ENCODE measurements around the gene SYNPO.

The SYNPO gene

GRCh38 chr5:150659360-150660107 lies 19.1 kb downstream of the SYNPO start:
- no peak for DNase-seq

- DNase-seq, result no peak
Observed at GRCh38 chr5:150660108-150660831, 19.8 kb downstream of the SYNPO start.

GRCh38 chr5:150661086-150661485 lies 20.6 kb downstream of the SYNPO start, which contains the start of gene MYOZ3:
Gene MYOZ3, plus strand, starts transcription at chr5:150661251. Its CDS starts 1,691 bp downstream, at chr5:150662942.
- DNase-seq, result no peak

- no peak for DNase-seq
Observed at GRCh38 chr5:150661821-150662596, 21.5 kb downstream of the SYNPO start.

DNA sequence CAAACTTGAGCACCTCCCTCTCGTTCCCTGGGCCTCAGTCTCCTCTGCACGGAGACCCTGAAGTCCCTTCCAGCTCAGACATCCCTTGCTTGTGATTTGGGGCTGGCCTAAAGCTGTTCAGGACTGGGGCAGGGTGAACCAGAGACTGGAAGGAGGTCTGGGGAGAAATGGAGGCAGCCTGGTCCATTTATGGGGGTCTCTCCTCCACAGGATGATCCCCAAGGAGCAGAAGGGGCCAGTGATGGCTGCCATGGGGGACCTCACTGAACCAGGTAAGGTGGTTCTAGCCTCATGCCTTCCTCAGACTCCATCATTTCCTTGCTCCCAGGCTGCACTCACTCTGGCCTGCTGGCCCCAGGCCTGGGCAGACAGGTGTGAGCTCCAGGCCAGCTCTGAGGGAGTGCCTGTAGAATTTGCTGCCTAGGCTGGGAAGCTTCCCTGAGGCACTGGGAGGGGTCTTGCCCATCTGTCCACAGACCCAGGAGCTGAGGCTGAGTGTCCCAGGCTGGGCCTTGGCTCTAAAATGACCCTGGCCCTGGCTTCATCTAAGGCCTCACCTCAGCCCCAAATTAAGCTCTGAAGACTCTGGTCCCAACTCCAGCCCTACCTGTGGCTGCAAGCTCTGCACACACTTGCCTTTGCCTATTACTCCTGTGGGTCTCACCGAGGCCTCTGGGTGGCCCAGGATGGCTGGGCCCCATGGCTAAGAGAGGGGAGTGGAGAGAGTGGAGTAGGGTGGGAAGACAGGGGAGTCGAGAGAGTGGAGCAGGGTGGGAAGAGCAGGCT lies 22.5 kb downstream of the SYNPO start:
- DNase-seq, result no peak

GRCh38 chr5:150663936-150664335 lies 23.5 kb downstream of the SYNPO start:
- DNase-seq, result no peak

DNA sequence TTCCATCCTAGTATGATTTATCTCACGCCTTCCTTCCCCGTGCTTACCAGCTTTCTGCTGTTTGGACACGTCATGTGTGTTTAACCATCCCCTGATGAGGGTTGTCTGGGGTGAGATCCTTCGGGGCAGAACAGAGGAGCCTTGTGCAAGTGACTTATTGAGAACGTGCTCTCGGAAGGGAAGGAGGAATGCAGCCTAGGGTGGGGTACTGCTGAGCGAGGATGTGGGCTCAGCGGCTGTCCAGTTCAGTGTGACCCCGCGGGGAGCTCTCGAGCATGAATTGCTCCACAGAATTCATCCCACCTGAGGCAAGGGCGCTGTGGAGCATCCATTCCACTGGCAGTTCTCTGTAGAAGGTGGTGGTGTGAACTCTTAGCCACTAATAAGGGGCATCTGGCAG lies 24.6 kb downstream of the SYNPO start:
- DNase-seq, result no peak

GRCh38 chr5:150670275-150670947 lies 30.0 kb downstream of the SYNPO start:
- DNase-seq, result no peak

DNA sequence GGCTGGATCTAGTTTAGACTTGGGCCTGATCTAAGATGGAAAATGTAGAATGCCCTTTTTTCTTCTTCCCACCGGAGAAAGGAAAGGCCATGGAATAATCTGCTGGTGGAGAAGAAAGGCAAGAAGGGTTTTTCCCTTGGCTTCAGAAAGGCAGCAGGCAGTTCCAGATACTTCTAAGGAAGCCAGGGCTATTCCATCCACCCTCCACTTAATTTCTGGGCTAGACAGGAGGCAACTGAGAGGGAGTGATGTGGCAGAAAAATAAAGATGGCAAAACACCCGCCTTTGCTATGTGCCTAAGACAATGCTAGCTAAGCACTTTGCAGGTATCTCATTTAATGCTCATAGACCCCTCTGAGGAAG lies 30.5 kb downstream of the SYNPO start:
- no peak for DNase-seq

- peak; percentile 8 for DNase-seq
Observed at GRCh38 chr5:150671509-150672236, 31.2 kb downstream of the SYNPO start.

- DNase-seq, result peak; percentile 18
Observed at GRCh38 chr5:150672237-150672883, 31.9 kb downstream of the SYNPO start.

GRCh38 chr5:150672884-150673275 lies 32.4 kb downstream of the SYNPO start:
- DNase-seq, result no peak

- DNase-seq, result no peak
Observed at GRCh38 chr5:150674341-150674821, 33.9 kb downstream of the SYNPO start.

- no peak for DNase-seq
Observed at GRCh38 chr5:150675069-150675468, 34.6 kb downstream of the SYNPO start.

DNA sequence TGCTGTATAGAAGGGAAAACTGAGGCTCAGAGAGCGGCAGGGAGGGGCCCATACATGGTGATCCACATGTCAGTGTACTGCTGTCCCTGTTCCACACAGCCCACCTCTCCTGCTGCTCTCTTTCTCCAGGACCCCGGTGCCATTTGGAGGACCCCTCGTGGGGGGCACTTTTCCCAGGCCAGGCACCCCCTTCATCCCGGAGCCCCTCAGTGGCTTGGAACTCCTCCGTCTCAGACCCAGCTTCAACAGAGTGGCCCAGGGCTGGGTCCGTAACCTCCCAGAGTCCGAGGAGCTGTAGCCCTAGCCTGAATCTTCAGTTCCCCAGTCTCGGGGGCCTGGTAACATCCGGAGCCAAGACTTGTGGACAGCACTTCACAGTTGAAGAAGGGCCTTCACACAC lies 36.1 kb downstream of the SYNPO start:
- no peak for DNase-seq

- DNase-seq, result no peak
Observed at GRCh38 chr5:150689120-150689519, 48.7 kb downstream of the SYNPO start.

GRCh38 chr5:150690760-150691159 lies 50.3 kb downstream of the SYNPO start:
- DNase-seq, result no peak

DNA sequence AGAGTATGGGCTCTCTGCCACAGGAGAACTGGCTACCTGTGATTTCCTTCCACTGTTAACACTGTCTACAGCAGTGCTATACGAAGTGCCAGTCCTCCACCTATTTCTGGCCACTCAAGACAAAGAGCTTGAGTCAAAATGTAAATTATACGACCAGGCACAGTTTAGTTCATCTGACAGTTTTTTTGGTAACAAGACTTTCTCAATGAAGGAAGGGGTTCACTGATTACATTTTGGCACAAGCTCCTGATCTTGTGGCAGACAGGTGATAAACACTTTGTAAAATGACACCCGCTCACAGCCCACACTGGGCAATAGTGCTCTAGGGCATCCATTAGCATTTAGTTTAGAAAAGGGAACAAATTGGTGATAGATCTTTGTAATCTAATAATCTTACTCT lies 51.8 kb downstream of the SYNPO start:
- DNase-seq, result no peak

DNA sequence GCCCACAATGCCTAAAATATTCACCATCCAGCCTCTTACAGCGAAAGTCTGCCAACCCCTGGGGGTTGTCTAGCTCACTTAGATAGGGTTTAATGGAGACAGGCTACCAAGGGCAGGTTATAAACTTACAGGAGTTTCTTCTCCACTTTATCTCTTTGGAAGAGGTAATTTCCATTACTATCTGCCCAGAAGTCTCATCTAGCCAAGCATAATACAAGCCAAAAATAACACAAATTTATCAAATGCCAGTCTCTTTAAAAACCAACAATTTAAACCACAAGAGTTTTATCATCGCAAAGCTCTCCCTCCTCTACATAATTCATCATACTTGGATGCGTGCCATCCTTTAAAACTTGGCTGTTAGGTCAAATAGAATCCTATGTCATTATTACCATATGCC lies 54.2 kb downstream of the SYNPO start:
- no peak for DNase-seq

- DNase-seq, result no peak
Observed at GRCh38 chr5:150700246-150700593, 59.8 kb downstream of the SYNPO start.

Measured in CD4-positive, alpha-beta T cell treated with Interleukin-12 subunit alpha and Interleukin-12 subunit beta, for 1 hour (primary cell).